ENCODE measurements around the gene GRWD1. TPM values are rescaled to one million over a fixed set of nuclear protein-coding genes. Genes with fewer than 3 reads are reported as not detected.
A peak's percentile ranks its signal among the peaks of the same experiment; 100 is the strongest.

Gene GRWD1
- total RNA-seq, 1 experiment from 2014 or later: 77.4 TPM

GRCh38 chr19:48403606-48404005 is 42.2 kb upstream of the GRWD1 start:
- no peak overlapping the region for H3K4me3 ChIP-seq (ENCODE audit: low read depth, low read length)
- Mint-ChIP-seq H3K27ac (ENCODE audit: unreplicated experiment) (no peak overlapping the region), H3K9me3 (ENCODE audit: unreplicated experiment) (peaks cover 10% of the 10 kb centered on the region), H3K27me3 (ENCODE audit: insufficient read depth, unreplicated experiment) (no peaks in the 10 kb centered on the region), H3K4me3 (ENCODE audit: unreplicated experiment) (no peak overlapping the region), H3K36me3 (ENCODE audit: insufficient read depth, unreplicated experiment) (peaks cover 13% of the 10 kb centered on the region), H3K4me1 (ENCODE audit: low read depth, unreplicated experiment) (peaks cover 32% of the 10 kb centered on the region)
- intact Hi-C loops (cut with micrococcal nuclease; ENCODE audit: unreplicated experiment): no loop called here
- BruUV-seq (replicated peaks): no TSS peak
- ChIA-PET POLR2A (interaction anchor here (0.5 to 0.6 kb wide), 3 partner anchors 40 to 200 kb away, joined by 3 to 6 read pairs (median 3); partner anchors contain the start of genes SYNGR4 and TMEM143), CTCF (interaction anchor here (1.1 to 3.4 kb wide), 3 partner anchors 12 to 69 kb away, joined by 3 to 9 read pairs (median 5); partner anchors contain the start of gene KDELR1)
- no peaks in the 10 kb centered on the region for H3K36me3 ChIP-seq (ENCODE audit: control insufficient read depth, insufficient read depth, low read length)
- peak; percentile 78 to 81 for DNase-seq
- no peaks in the 10 kb centered on the region for H3K9me3 ChIP-seq
- peaks cover 15% of the 10 kb centered on the region for H3K4me1 ChIP-seq
- no peaks in the 10 kb centered on the region for H3K27me3 ChIP-seq (replicated peaks; ENCODE audit: control insufficient read depth, insufficient read depth, low read length)
- TF ChIP-seq CTCF (IDR thresholded peaks at IDR 0.05; ENCODE audit: insufficient read depth in 1 of 2, low read depth in 1 of 2, low read length in 1 of 2, severe bottlenecking in 1 of 2, unreplicated experiment in 1 of 2): no peak

- Histone ChIP-seq H3K9me3 (no peaks in the 10 kb centered on the region), H3K4me3 (ENCODE audit: low read depth, low read length) (no peak overlapping the region), H3K27me3 (replicated peaks; ENCODE audit: control insufficient read depth, insufficient read depth, low read length) (no peaks in the 10 kb centered on the region), H3K36me3 (ENCODE audit: control insufficient read depth, insufficient read depth, low read length) (no peaks in the 10 kb centered on the region), H3K4me1 (peaks cover 8% of the 10 kb centered on the region; the same call in 1 of the 2 replicates)
- intact Hi-C loops (cut with micrococcal nuclease; ENCODE audit: unreplicated experiment): no loop called here
- Mint-ChIP-seq H3K27ac (ENCODE audit: unreplicated experiment) (peak overlapping the region; percentile 84), H3K27me3 (ENCODE audit: insufficient read depth, unreplicated experiment) (no peaks in the 10 kb centered on the region), H3K4me1 (ENCODE audit: low read depth, unreplicated experiment) (peaks cover 17% of the 10 kb centered on the region), H3K9me3 (ENCODE audit: unreplicated experiment) (no peaks in the 10 kb centered on the region), H3K36me3 (ENCODE audit: insufficient read depth, unreplicated experiment) (peaks cover 11% of the 10 kb centered on the region), H3K4me3 (ENCODE audit: unreplicated experiment) (no peak overlapping the region)
- ChIA-PET CTCF (interaction anchor here (2.8 kb wide), 1 partner anchor 14 kb away, joined by 10 read pairs; the partner anchor contains the start of gene KDELR1), POLR2A (interaction anchor here (0.6 kb wide), 1 partner anchor 88 kb away, joined by 3 read pairs; no protein-coding TSS in a partner anchor)
- TF ChIP-seq CTCF (IDR thresholded peaks at IDR 0.05; ENCODE audit: insufficient read depth in 1 of 2, low read depth in 1 of 2, low read length in 1 of 2, severe bottlenecking in 1 of 2, unreplicated experiment in 1 of 2): no peak
- BruUV-seq (replicated peaks): TSS peak; percentile 85
- DNase-seq: no peak
These were observed 40.6 kb upstream of the GRWD1 start for GRCh38 chr19:48405010-48405659.

- peak; percentile 47 to 58 for DNase-seq
- Mint-ChIP-seq H3K27me3 (ENCODE audit: insufficient read depth, unreplicated experiment) (no peaks in the 10 kb centered on the region), H3K4me3 (ENCODE audit: unreplicated experiment) (no peak overlapping the region), H3K9me3 (ENCODE audit: unreplicated experiment) (no peaks in the 10 kb centered on the region), H3K36me3 (ENCODE audit: insufficient read depth, unreplicated experiment) (peaks cover 11% of the 10 kb centered on the region), H3K27ac (ENCODE audit: unreplicated experiment) (peak overlapping the region; percentile 84), H3K4me1 (ENCODE audit: low read depth, unreplicated experiment) (peaks cover 17% of the 10 kb centered on the region)
- intact Hi-C loops (cut with micrococcal nuclease; ENCODE audit: unreplicated experiment): no loop called here
- ChIA-PET POLR2A (interaction anchor here (0.6 kb wide), 1 partner anchor 87 kb away, joined by 3 read pairs; no protein-coding TSS in a partner anchor), CTCF (interaction anchor here (2.8 kb wide), 1 partner anchor 15 kb away, joined by 10 read pairs; the partner anchor contains the start of gene KDELR1)
- Histone ChIP-seq H3K4me3 (ENCODE audit: low read depth, low read length) (no peak overlapping the region), H3K36me3 (ENCODE audit: control insufficient read depth, insufficient read depth, low read length) (no peaks in the 10 kb centered on the region), H3K4me1 (peaks cover 8% of the 10 kb centered on the region; the same call in 1 of the 2 replicates), H3K9me3 (no peaks in the 10 kb centered on the region), H3K27me3 (replicated peaks; ENCODE audit: control insufficient read depth, insufficient read depth, low read length) (no peaks in the 10 kb centered on the region)
- no peak for TF ChIP-seq CTCF (IDR thresholded peaks at IDR 0.05; ENCODE audit: insufficient read depth in 1 of 2, low read depth in 1 of 2, low read length in 1 of 2, severe bottlenecking in 1 of 2, unreplicated experiment in 1 of 2)
- BruUV-seq (replicated peaks): no TSS peak
These were observed 39.9 kb upstream of the GRWD1 start for GRCh38 chr19:48405850-48406249.

All from Caco-2 (cell line).